PC-9 (cell line): Measurements from ENCODE around the gene ZNF19.

Experiments used
- EZH2 ChIP-seq: fragments of 200-600 bp; sonication (generic); IDR thresholded peaks from 2 replicates; pipeline ENCODE4 v1.8.0; 2017; ENCODE audit warnings: antibody characterized with exemption, low read depth
- TF ChIP-seq, protein P1 (sequence below): fragments of 200-600 bp; sonication (generic); conservative IDR thresholded peaks from 2 replicates; pipeline ENCODE4 v1.6.1; 2017; ENCODE audit warnings: mixed run types, antibody characterized with exemption, mild to moderate bottlenecking, moderate library complexity

DNA sequence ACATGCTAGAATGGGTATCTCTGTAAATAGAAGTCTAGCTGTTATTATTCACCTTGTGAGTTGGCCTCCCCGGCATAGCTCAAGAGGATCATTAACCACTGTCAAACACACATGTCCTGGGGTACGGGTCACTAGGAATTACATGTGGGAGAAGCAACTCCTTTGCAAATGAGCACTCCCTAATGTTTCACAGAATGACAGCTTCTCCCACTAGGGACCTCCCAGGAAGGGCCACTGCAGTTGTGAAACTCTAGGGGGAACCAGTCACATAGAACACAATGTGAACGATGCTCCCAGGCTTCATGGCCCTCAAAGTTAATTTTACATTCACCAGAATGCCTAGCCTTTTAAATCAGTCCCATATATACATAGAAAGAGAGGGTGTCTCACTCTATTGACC is 12.4 kb upstream of the ZNF19 start:
- TF ChIP-seq, protein P1, sequence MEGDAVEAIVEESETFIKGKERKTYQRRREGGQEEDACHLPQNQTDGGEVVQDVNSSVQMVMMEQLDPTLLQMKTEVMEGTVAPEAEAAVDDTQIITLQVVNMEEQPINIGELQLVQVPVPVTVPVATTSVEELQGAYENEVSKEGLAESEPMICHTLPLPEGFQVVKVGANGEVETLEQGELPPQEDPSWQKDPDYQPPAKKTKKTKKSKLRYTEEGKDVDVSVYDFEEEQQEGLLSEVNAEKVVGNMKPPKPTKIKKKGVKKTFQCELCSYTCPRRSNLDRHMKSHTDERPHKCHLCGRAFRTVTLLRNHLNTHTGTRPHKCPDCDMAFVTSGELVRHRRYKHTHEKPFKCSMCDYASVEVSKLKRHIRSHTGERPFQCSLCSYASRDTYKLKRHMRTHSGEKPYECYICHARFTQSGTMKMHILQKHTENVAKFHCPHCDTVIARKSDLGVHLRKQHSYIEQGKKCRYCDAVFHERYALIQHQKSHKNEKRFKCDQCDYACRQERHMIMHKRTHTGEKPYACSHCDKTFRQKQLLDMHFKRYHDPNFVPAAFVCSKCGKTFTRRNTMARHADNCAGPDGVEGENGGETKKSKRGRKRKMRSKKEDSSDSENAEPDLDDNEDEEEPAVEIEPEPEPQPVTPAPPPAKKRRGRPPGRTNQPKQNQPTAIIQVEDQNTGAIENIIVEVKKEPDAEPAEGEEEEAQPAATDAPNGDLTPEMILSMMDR: no peak
- TF ChIP-seq EZH2: no peak
